GM12878 (cell line): ENCODE data around the gene SGPP2.

Source experiments
- ATF2 ChIP-seq: IDR thresholded peaks from 2 replicates; pipeline ENCODE4 v1.6.1; 2012; ENCODE audit warnings: low read length, inconsistent platforms
- CTCF ChIP-seq, 3 experiments: IDR thresholded peaks in 2 of 3; conservative IDR thresholded peaks in 1 of 3; 2 replicates each; pipeline ENCODE4 v1.5.1; 2011; ENCODE audit warnings: low read depth in 3 of 3, low read length in 3 of 3, mild to moderate bottlenecking in 3 of 3, control low read depth in 2 of 3, moderate library complexity in 2 of 3, inconsistent platforms in 1 of 3, mixed read lengths in 1 of 3; ENCODE audit not compliant: control insufficient read depth in 2 of 3, insufficient read depth in 1 of 3; ENCODE audit errors: extremely low read depth in 1 of 3
- GATAD2B ChIP-seq: fragments of 450-650 bp; conservative IDR thresholded peaks from 2 replicates; pipeline ENCODE4 v1.6.1; 2017; ENCODE audit warnings: low read depth, mild to moderate bottlenecking, moderate library complexity
- MAX ChIP-seq: IDR thresholded peaks from 2 replicates; pipeline ENCODE4 v1.6.1; 2012; ENCODE audit warnings: low read depth, low read length, improper control_type of control experiment
- POLR2A ChIP-seq: IDR thresholded peaks from 2 replicates; pipeline ENCODE4 v1.6.1; 2011; ENCODE audit warnings: low read depth, mild to moderate bottlenecking, low read length
- SMC3 ChIP-seq: IDR thresholded peaks from 2 replicates; pipeline ENCODE4 v1.6.1; 2011; ENCODE audit warnings: low read length, improper control_type of control experiment, borderline replicate concordance
- SP1 ChIP-seq: IDR thresholded peaks from one replicate; pipeline ENCODE4 v1.6.1; 2011; ENCODE audit warnings: low read depth, low read length
- ZBTB33 ChIP-seq: fragments of 450-650 bp; IDR thresholded peaks from 2 replicates; pipeline ENCODE4 v1.6.1; 2017; ENCODE audit warnings: mild to moderate bottlenecking
- TF ChIP-seq, protein P1 (sequence below): IDR thresholded peaks from 2 replicates; pipeline ENCODE4 v1.6.1; 2012; ENCODE audit warnings: mild to moderate bottlenecking, low read depth, low read length

DNA sequence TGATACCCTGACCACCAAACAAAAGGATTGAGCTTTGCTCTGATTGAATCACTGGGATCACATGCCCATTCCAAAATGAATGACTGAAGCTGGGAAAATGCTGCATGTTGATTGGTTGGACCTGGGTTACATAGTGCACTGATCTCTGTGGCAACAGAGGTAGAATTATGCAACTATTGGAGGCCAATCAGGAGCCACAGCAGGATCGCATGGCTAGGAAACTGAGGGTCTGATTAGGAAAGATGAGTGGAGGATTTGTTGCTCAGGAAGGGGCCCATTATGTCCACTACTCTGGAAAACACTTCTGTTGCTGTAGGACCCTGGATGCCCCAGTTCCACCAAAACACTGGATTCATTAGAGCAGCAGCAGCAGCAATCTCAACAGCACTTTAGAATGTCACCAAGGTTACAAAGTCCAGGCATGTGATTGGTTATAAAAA lies 25.9 kb upstream of the SGPP2 start:
- TF ChIP-seq CTCF (IDR thresholded peaks at IDR 0.05 in 2 of 3, conservative IDR thresholded peaks at IDR 0.05 in 1 of 3; ENCODE audit: control insufficient read depth in 2 of 3, extremely low read depth in 1 of 3, insufficient read depth in 1 of 3, low read depth in 3 of 3, low read length in 3 of 3) (no peak), GATAD2B (no peak), POLR2A (no peak), ATF2 (no peak), ZBTB33 (no peak), SP1 (no peak), MAX (no peak), SMC3 (no peak)
- TF ChIP-seq, protein P1, sequence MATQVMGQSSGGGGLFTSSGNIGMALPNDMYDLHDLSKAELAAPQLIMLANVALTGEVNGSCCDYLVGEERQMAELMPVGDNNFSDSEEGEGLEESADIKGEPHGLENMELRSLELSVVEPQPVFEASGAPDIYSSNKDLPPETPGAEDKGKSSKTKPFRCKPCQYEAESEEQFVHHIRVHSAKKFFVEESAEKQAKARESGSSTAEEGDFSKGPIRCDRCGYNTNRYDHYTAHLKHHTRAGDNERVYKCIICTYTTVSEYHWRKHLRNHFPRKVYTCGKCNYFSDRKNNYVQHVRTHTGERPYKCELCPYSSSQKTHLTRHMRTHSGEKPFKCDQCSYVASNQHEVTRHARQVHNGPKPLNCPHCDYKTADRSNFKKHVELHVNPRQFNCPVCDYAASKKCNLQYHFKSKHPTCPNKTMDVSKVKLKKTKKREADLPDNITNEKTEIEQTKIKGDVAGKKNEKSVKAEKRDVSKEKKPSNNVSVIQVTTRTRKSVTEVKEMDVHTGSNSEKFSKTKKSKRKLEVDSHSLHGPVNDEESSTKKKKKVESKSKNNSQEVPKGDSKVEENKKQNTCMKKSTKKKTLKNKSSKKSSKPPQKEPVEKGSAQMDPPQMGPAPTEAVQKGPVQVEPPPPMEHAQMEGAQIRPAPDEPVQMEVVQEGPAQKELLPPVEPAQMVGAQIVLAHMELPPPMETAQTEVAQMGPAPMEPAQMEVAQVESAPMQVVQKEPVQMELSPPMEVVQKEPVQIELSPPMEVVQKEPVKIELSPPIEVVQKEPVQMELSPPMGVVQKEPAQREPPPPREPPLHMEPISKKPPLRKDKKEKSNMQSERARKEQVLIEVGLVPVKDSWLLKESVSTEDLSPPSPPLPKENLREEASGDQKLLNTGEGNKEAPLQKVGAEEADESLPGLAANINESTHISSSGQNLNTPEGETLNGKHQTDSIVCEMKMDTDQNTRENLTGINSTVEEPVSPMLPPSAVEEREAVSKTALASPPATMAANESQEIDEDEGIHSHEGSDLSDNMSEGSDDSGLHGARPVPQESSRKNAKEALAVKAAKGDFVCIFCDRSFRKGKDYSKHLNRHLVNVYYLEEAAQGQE: no peak
